SHP77 treated with DMSO at 0.1 percent for 48 hours (cell line): ENCODE data around the gene PCBP3.
"Not testable (repeated sequence)": the region's sequence is repeated elsewhere in the genome, so short reads cannot be mapped to it uniquely, and the experiment has no call there.

Experiments used
- DNase-seq: peaks from one replicate; lab custom pipeline; 2025; lab: John Stamatoyannopoulos, UW

The PCBP3 gene

GRCh38 chr21:45875416-45875760 is 231.9 kb downstream of the PCBP3 start:
- no peak for DNase-seq

- no peak for DNase-seq
Measured at GRCh38 chr21:45875881-45876280, 232.4 kb downstream of the PCBP3 start.

- no peak for DNase-seq
Measured at GRCh38 chr21:45876381-45877170, 233.1 kb downstream of the PCBP3 start.

GRCh38 chr21:45877171-45877438 is 233.6 kb downstream of the PCBP3 start:
- no peak for DNase-seq

DNA sequence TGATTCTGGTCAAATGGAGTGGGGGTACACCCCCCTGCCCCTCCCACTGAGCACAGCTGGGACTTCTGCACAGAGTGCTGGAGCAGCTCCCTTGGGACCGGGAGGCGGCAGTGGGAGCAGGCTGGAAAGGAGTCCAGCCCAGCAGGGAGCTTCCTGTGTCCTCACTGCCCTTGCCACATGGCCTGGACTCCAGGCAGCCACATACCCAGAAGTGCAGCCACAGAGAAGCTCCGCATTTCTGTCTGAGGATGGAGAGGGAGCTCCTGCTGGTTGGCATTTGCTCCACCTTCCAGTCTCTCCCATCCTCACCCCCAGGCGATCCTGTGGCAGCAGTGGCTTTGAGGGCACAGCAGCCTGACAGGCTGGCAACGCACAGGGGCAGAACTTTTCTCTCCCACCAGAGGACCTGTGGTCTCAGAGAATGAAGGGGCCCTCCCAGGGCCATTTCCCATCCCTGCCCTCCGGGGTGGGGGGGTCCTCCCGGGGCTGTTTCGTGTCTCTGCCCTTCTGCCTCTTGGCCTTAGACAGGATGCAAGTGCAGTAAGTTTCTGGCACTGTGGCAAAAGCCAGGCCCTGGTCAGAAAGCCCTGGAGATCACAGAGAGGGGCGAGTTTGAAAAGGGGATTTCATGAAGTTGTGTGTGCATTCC is 234.4 kb downstream of the PCBP3 start:
- no peak for DNase-seq

GRCh38 chr21:45880097-45881068 is 236.9 kb downstream of the PCBP3 start:
- DNase-seq = peak; percentile 61

GRCh38 chr21:45882645-45883044 is 239.1 kb downstream of the PCBP3 start:
- DNase-seq = no peak

GRCh38 chr21:45883090-45883489 is 239.6 kb downstream of the PCBP3 start:
- no peak for DNase-seq

GRCh38 chr21:45885597-45885929 is 242.0 kb downstream of the PCBP3 start:
- no peak for DNase-seq

- DNase-seq = not testable (repeated sequence)
Measured at GRCh38 chr21:45885930-45886601, 242.5 kb downstream of the PCBP3 start.

DNA sequence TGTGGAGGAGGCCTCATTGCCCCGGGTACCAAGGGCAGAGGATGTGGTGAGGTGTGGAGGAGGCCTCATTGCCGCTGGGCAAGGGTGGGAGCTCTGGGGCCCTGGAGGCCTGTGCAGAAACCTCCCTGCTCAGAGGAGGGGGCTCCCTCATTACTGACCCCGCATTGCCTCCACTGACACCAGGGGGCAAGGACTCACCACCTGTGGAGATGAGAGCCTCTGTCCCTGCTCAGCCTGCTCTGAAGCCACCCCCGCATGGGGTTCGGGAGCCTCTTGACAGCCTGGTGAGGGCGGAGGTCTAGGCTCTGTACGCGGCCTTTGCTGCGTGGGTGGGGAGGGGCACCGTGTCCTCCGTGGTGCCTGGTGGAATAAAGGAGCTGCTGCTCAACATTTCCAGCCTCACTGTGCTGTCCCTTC is 243.1 kb downstream of the PCBP3 start:
- no peak for DNase-seq

DNA sequence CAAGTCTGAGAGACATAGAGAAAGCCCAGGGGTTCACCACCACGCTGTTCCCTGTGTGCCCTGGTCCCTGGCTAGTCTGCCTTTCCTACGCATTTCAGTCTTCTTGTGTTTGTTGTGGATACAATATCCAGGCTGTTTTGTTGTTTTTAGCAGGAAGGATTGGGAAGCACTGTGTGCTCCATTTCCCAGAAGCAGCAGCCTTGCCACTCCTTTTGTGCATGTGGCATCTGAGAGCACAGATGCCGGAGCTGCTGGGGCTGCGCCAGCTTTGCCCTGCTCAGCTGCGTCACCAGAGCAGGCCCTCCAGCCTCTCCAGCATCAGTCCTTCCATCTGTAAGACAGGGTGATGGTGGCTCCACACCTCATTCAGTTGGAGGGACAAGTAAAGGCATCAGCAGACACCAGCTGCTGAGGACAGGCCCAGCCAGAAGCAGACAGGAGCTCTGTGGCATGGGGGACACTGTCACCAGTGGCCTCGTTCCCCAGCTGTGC is 243.6 kb downstream of the PCBP3 start:
- DNase-seq = peak; percentile 83

DNA sequence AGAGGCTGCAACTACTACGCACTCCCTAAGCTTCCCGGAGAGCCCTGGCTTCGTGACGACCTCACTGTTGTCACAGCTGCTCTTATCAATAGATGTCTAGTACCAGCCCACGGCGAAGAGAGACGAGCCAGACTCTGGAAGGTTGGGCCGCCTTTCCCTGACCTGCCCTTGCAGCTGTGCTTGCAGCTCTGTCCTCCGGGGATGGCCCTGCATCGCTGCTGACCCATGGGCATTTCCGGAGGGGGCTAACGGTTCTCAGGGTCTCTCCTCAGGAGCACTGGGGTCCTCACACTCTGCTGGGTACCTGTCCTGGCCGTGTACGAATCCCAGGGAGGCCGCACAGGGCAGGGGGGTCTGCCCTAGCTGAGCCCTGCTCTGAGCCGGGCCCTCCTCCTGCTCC is 244.3 kb downstream of the PCBP3 start:
- DNase-seq = no peak

GRCh38 chr21:45888386-45889009 is 245.0 kb downstream of the PCBP3 start:
- DNase-seq = peak; percentile 23

DNA sequence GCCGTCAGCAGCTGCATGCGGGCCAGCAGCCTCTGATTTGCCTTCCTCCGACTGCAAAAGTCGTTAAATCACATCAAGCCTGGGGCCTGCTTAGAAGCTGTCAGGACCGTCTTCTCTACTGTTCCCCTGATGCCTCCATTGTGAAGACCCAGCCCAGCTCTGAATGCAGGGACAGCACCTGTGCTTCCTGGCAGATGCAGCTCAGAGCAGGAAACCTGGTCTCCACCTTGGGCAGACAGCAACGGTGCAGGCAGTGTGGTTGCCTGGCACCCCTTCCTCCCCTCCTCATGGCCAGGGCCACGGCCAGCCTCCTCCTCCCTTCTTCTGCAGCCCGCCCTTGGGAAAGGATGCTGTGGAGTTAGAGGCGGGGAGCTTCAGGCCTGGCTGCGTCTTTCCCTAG is 245.7 kb downstream of the PCBP3 start:
- DNase-seq = no peak

DNA sequence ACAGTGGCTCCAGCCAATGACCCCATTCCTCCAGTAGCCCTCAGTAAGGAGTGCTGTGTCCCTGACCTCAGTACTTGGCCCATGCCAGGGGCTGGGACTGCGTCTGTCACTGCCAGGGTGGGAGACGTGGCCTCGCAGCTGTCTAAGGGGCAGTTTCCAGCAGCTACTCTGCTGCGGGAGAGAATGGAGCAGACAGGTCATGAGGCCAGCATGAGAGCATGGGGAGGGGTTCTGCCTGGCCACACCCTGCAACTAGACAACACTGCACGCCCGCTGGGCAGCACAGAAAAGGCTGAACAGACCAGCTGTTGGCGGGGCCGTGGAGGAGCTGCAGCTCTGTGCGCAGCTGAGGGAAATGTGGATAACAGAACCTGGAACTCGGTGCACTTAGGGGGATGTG is 246.4 kb downstream of the PCBP3 start:
- DNase-seq = no peak

DNA sequence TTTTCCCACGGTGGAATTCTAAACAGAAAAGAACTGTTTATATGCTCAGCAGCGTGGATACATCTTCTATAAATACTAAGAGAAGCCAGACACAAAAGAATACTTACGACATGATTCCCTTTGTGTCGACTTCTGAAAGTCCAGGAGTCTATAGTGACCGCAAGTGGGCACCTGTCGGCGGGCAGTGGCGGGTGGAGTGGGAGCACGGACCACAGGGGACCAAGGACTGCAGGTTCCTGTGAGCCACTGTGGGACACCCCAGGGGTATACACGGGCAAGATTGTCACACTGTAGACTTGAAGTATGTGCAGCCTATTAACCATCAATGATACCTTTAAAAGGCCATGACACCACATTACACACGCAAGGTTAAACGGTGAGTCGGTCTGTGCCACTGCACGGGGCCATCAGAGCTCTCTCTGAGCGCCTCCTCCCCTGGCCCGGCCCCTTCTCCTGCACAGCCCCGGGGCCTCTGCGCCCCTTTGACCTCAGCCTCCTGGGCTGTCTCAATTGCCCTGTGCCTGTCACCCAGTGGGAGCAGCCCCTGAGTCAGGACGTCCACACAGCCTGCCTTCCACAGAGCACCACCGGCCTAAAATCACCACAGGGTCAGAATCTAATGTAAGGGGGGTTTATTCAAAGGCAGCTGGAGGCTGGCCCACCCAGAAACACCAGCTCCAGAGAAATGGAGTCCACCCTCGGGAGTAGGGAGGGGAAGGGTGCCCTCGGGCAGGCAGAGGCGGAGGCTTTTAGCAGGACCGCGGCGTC is 248.0 kb downstream of the PCBP3 start:
- DNase-seq = no peak

- no peak for DNase-seq
Measured at GRCh38 chr21:45892156-45892915, 248.8 kb downstream of the PCBP3 start.

GRCh38 chr21:45892916-45893739 is 249.6 kb downstream of the PCBP3 start:
- DNase-seq = no peak
